GM12872 (cell line): ENCODE measurements around the gene SOX11.

Experiments
- TF ChIP-seq, protein P1 (sequence below): IDR thresholded peaks from 3 replicates; pipeline ENCODE4 v1.5.1; 2011; ENCODE audit warnings: low read depth, mild to moderate bottlenecking, low read length, moderate library complexity; ENCODE audit not compliant: insufficient read depth

The SOX11 gene

DNA sequence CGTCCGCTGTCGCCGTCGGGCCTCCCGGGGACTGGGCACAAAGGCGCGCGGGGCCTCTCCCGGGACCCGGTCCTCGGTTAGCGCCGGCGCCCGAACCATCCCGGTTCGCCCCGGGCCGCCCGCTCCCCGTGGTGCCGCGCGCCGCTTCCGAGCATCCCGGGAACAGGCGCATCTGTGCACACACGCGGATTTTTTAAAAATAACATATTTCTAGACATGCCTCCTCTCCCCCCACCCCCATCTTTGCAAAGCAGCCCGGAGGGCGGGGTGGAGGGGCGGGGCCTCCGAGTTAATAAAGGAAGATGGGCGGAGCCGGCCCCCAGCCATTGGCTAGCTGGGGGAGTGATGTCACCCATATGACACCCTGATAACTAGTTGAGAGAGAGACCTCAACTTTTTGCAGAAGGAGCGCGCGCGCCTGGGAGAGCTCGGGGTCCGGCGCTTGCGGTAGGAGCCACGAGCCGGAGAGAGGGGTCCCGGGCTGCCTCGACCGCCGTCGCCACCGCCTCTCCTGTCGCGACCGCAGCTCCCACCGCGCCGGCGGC lies at the start of gene SOX11:
TSS of gene SOX11 (plus strand) at position 400 of the 545 bp plus-strand sequence. CDS start 338 bp downstream, outside the sequence.
- TF ChIP-seq, protein P1, sequence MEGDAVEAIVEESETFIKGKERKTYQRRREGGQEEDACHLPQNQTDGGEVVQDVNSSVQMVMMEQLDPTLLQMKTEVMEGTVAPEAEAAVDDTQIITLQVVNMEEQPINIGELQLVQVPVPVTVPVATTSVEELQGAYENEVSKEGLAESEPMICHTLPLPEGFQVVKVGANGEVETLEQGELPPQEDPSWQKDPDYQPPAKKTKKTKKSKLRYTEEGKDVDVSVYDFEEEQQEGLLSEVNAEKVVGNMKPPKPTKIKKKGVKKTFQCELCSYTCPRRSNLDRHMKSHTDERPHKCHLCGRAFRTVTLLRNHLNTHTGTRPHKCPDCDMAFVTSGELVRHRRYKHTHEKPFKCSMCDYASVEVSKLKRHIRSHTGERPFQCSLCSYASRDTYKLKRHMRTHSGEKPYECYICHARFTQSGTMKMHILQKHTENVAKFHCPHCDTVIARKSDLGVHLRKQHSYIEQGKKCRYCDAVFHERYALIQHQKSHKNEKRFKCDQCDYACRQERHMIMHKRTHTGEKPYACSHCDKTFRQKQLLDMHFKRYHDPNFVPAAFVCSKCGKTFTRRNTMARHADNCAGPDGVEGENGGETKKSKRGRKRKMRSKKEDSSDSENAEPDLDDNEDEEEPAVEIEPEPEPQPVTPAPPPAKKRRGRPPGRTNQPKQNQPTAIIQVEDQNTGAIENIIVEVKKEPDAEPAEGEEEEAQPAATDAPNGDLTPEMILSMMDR = no peak

DNA sequence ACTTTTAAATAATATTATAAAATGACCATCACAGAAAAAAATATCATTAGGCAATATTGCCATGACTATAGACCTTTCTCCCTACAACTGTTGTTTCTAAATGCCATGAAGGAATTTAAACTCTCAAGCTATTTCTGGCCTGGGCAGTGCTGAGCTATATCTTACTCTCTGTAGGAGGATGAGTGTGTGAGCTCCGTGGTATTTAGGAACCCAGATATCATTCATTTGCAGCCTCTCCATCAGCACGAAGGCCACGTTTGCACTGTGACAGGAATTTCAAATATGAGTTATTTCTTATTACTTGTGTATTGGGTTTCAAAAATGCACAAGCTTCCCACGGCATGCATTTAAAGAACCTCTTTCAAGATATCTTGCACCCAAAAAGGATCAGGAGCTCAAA lies 35.0 kb upstream of the SOX11 start:
- TF ChIP-seq, protein P1 = no peak

DNA sequence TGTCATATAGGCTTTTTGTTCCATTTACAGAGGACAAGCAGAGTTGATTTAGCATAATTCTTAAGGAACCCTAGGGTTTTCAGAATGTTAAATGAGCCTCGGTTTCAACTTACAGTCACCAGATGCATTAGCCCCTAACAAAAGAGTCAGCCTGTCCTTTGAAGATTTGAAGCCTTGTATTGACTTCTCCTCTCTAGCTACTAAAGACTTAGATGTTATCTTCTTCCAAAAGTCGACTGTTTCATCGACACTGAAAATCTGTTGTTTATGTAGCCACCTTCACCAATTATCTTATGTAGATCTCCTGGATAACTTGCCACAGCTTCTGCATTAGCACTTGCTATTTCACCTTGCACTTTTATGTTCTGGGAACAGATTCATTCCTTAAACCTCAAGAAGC lies 31.6 kb upstream of the SOX11 start:
- TF ChIP-seq, protein P1 = no peak

DNA sequence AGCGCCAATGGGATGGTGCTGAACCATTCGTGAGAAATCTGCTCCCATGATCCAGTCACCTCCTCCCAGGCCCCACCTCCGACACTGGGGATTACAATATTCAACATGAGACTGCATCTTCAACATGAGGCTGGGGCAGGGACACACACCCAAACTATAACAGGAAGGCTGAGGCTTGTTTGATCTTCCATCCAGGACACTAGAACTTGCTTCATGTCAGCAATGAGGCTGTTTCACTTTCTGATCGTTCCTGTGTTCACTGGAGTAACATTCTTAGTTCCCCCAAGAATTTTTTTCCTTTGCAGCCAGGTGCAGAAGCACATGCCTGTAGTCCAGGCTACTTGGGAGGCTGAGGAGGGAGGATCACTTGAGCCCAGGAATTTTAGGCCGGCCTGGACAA lies 30.8 kb upstream of the SOX11 start:
- TF ChIP-seq, protein P1 = no peak

DNA sequence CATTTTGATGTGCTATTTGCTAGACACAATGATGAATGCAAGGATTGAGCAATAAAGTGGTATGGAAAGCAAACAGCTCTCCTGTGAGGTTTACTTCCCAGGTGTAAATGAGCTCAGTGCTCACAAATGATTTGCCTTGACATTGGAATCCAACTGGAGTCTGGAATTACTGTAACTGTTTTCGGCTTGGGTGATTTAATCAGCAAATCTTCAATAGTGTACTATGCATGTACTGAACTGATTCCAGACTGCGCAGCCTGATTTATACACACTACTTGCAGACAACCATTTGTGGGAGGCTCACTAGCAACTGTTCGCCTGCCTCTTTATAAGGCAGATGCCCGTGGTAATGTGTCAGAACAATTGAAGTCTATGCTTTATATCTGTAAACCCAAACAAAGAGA lies 27.9 kb upstream of the SOX11 start:
- TF ChIP-seq, protein P1 = no peak

DNA sequence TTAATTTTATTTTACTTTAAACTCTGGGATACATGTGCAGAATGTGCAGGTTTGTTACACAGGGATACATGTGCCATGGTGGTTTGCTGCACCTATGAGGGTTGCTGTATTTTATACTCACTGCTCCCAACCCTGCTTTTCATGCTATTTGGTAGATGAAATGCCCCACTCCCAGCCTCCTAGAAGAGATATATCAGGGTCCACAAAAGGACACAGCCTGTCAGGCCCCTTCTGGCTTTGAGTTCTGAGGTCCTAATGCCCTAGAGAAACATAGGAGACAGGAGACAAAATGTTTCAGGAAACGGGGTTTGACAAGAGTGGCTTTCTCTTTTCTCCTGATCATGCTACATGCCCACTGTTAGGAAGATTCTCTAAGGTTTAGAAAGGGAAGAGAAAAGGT lies 27.1 kb upstream of the SOX11 start:
- TF ChIP-seq, protein P1 = no peak

DNA sequence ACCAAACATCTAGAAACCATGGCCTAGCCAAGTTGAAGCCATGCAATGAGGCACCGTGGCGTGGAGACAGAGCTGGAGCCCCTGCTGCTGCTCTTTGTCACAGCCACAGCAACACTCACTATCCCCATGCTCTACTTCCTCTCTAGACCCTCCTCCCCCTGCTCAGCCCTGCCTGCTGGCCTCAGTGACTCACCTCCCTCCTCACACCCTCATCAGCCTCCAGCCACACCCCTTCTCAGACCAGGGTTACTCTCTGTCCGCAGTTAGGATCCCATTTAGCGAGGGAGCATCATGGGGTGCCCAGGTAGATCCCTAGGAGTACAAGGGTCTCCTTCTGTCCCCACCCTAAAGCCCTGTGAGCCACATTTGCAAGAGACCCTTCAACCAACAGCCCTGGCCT lies 25.4 kb upstream of the SOX11 start:
- TF ChIP-seq, protein P1 = no peak

DNA sequence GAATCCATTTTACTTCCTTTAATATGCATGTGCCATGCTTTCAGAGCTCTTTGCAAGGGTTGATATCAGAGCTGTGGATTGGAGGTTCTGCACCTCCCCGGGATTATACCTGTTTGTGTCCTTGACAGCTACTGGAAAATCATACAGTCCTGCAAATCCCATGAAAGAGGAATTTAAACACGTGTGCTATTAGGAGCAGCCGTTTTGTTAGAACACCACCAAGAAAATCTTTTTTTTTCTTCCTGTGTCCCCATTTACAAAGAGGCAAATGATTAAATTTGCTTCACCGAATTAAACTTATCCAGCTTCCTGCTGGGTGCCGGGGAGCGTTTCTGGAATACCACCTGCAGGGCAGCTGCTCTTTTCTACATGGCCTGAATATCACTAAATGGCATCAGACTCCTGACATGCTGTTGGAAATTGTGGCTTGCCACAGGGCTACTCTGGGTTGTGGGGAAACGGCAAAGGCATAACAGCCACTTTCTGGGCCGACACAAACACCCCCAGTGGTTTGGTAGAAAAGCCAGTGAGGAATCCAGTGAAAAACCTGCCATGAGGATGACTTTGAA lies 23.4 kb upstream of the SOX11 start:
- TF ChIP-seq, protein P1 = no peak
